HTERT RPE-1 (cell line): Measurements from ENCODE around the gene FAM131B.

Source experiments
- in situ Hi-C: fragments of 300-500 bp; cut with MboI; formaldehyde crosslinking; loops from 4 replicates; pipeline ENCODE4 v1.14.3; 2020; ENCODE audit warnings: low sequenced_read_pairs

FAM131B gene

DNA sequence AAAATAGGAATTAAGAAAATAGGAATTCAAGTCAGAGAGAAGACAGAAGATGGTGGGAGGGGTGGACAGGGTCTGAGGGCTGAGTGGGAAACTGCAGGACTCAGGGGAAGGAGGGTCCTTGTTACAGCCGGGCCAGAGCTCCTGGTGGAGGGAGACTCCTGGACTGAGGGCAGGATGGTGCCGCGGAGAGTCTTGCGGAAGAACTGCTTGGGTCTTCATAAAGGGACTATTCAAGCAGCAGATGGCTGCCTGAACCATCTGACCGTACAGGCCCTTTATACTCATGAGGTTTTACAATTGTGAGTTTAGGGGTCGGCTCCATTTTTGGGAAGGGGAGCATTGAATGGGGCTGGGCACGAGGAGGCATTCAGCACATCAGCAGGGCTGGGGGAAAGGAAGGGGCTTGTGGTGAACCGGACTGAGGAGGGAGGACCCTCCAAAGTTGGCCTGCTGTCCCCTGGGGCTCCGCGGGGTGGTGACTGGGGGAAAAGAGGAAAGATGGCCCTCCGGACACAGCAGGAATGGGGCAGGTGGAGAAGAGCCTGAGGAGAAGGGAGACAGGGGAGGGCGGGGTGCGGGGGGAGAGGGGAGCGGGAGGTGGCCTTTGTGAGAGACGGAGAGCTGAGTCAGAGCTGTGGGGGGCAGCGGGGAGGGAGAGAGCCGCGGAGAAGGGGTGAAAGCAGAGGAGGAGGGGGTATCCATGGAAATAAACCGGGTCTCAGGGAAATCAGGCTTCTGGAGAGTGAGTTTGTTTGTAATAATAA is 1.5 kb downstream of the FAM131B start:
- in situ Hi-C loops: no loop called here

DNA sequence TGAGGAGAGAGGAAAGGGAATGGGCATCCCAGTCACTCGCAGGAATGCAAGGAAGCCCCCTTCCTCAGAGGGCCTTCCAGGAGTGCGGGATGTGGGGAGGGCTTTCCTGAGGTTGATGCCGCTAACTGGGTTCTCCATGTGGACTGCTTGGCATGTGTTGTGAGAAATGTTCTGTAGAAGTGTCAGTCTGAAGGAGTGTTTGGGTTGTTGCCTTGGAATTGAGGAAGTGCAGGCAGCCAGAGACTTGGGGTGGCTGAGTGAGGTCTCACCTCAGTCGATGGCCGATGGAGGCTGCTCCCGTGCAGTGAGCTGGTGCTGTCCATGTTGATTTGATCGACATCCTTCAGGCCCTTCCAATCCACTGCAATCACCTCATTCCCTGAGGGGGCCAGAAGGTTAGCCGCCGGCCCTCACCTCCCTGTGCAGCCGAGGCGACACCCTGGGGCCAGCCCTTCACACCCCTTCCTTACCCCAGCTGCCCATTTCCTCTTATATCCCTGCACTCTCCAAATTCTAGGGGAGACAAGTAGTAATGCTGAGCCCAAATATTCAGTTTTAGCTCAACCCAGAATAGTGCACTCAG is 2.7 kb downstream of the FAM131B start:
- in situ Hi-C loops: no loop called here

DNA sequence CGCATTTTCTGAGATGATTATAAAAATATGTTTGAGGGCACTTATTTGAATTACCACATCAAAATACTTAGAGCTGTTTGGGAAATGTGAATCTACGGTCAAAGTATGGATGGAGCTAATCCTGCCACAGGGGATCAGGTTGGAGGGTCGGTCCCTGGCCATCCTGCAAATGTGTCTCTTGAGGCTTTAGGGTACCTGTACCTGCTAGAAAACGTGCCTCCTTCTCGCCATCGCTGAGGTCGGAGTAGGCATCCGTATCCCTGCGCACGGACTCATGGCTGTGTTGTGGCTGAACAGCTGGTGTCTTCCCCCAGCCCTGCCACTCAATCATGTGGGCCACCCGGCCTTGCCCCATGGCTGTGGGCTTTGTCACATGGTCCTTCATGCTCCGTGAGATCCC is 3.9 kb downstream of the FAM131B start:
- in situ Hi-C loops: no loop called here

DNA sequence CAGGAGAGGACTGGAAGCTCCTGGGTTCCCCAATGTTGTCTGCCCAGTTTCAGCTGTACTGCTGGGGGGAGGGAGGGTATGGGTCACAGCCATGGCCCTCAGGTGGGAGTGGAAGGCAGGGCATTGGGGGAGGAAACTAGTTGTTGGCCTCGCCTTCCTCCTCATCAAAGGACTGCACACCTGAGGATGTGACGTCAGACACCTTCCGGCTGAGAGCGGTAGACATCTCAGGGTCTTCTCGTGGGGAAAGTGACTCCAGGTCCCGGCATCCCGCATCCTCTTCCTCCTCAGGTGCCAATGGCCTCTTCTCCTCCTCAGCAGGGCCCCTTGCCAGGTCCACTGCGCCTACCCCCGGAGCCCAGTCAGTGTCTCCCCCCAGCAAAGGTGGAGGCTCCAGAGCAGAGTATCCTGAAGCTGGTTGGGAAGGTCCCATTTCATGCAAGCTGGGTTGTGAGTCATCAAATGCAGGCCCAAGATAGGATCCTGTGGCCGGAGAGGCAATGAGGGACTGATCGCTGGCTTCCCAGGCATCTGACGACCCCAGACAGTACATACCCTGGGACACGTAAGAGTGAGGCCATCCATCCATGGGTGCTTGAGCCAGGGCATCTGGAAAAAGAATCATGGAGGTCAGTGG is 6.0 kb downstream of the FAM131B start:
- in situ Hi-C loops: no loop called here

DNA sequence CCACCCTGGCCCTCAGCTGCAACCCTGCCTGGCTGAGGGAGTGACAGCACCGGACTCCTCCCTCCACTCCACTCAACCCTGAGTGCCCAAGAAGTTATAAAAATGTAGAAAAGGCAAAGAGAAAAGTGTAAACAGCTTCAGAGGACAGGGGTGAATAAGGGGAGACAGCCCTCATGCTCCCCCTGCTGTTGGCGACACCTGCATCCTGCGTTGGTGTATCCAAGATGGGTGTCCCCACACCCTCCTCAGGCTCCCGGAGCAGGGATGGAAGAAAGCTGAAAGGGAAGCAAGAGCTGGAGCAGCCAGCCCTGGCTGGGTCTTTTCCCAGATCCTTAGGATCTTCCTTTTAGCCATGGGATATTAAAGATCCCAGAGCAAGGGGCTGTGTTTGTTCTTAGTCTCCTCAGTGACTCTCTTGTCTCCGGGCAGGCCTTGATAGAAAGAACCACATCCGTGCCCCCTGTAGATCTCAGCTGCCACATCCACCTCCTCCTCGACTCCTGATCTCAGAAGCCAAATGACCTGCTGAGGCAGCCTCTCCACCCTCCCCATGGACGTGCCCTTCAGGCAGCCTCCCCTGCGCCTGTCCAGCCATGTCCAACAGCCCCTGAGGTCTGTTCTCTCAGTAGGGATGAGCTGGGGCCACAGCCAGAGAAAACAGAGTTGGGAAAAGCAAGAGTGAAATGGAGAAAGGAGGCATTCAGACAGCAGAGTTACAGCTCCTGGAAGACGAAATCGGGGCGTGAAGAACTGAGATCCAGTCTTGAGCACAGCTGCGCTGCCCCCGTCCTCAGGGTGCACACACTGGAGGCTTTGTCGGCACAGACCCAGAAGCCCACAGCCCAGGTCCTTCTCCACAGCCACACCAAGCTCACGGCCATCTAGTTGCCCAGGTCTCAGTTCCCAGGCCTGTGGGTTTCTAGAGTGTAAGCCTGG is 6.8 kb downstream of the FAM131B start:
- in situ Hi-C loops: no loop called here

DNA sequence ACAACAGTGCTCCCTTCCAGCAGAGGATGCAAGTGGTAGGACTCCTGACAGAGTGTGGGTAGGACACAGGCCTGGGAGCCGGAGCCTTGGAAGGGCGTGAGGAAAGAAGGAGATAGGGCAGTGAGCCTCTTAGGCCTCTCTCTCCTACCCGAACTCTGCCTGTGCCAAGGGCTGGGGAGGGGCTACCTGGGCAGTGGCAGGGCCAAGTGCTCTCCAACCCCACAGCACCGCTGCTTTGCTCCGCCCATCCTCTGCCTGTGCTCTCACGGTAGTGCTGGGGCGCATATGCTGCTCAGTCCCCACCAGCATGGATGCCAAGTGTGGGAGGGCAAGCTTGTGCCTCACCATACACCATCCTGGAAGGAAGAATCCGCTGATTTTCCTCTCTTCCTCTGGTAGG is 7.5 kb downstream of the FAM131B start:
- in situ Hi-C loops: no loop called here

DNA sequence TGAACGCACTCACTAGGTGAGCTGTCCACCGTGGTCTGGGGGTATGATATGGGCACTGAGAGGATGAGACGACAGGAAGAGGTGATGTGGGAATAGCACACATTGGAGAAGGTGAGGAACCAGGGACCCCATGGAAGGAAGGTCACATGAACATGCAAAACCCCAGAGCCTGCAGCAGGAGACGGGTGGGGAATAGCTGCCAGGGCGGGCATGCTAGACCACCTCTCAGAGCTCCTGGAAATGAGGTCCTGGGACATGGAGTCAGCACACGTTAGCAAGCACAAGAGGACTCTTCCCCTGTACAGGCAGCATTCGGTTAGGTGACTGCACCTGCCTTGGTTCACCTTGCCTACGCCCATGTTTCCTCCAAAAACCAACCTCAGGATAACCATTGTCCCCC is 8.1 kb downstream of the FAM131B start:
- in situ Hi-C loops: no loop called here

DNA sequence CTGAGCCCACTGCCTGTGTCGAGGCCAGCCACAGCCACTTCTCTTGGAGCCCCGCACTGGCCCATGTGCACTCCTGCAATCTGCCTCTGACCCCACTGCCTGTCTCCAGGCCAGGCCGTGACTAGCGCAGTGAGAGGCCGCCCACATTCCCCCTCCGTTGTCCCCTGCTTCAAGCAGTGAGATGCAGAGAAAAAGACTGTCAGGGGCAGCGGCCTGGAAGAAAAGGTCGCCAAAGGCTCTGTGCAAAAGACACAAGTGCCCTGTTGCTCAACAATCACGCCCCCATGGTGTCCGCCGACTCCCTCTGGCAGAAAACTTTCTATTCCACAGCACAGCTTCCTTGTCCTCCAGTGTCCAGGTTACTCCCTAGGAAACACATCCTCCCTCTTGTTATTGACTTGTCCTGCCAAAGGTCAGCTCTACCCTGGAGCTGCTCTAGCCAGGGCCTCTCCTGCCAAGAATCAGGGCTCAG is 9.9 kb downstream of the FAM131B start:
- in situ Hi-C loops: no loop called here

DNA sequence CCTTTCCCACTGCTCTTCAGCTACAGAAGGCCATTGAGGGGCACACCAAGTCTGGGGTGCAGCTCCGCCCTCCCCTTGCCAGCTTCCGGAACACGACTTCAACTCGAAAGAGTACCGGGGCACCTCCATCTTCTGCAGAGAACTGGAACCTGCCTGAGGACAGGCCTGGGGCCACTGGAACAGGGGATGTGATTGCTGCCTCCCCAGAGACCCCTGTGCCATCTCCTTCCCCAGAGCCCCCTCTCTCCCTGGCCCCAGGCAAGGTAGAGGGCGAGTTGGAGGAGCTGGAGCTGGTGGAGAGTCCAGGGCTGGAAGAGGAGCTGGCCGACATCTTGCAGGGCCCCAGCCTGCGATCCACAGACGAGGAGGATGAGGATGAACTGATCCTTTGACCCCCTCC is 10.9 kb downstream of the FAM131B start:
- in situ Hi-C loops: no loop called here

DNA sequence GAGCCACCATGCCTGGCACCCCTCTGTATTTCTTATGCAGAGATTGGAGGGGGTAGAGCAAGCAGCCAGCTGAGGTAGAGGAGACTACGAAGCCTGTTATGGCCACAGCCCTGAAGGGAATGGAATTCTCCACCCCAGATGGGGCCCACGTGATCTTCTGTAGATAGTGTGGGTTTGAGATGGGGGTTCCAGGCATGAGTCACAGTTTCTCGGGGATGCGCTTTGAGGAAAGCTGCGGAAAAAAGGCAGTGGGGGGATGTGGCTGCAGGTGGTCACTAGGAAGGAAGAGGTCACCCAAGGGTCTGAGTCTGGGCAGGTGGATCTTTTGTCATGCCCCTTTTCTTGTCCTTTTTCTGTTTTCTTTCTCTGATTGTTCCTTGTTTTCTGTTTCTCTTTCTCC is 11.5 kb downstream of the FAM131B start:
- in situ Hi-C loops: no loop called here

DNA sequence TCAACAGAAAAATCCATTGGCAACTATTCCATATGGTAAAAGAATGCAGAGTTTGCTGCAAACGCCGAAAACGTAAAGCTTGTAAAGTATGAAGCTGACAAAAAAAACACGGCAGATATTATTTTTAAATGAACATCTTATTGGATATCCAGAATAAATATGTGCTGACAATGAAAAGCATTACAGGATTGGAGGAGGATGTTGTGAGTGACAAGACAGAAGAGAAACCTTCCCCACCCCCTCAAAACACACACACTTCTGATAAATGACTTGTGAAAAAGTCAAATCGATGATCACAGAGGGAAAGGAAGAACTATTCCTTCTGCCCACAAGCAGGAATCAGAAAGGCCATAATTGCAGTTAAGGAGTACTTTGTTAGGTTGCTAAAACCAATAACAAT is 14.6 kb downstream of the FAM131B start:
- in situ Hi-C loops: no loop called here

DNA sequence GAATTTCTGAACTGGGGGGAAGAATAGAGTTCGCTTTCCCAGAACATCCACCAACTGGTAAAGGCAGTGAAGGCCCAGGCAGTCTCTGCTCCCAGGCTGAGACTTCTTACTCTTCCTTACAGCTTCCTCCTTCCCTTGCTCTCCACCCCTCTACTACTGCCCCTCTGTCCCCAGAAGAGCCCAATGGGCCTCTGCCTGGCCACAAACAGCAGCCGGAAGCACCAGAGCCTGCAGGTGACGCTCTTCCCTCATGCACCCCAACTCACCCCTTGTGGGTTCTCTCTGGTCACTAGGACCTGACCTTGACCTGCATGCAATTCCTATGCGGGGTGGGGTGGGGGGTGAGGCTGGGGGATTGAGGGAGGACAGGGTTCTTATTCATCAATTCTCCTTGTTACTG is 16.5 kb downstream of the FAM131B start:
- in situ Hi-C loops: no loop called here

DNA sequence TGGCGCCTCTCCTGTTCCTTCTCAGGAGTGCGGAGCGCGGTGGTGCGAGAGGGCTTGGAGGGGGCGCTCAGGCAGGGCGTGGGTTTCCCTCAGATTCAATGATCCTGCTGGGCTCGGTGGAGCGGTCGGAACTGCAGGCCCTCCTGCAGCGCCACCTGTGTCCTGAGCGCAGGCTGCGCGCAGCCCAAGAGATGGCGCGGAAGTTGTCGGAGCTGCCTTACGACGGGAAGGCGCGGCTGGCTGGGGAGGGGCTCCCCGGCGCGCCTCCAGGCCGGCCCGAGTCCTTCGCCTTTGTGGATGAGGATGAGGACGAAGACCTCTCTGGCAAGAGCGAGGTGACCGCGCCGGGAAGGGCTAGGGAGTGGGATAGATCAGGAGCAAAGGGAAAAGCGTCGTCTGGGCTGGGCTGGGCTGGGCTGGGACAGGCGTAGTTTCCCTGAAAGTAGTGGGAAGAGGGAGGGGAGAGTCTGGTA is 17.0 kb downstream of the FAM131B start:
- in situ Hi-C loops: no loop called here

DNA sequence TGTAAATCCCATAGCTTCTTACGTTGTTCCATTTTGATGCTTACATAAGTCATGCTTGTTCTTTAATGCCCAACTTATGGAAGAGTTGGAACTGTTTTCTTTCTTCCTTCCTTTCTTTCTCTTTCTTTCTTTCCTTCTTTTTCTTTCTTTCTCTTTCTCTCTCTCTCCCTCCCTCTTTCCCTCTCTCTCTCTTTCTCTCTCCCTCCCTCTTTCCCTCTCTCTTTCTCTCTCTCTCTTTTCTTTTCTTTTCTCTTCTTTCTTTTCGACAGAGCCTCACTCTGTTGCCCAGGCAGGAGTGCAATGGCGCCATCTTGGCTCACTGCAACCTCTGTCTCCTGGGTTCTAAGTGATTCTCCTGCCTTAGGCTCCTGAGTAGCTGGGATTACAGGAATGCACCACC is 18.9 kb downstream of the FAM131B start:
- in situ Hi-C loops: no loop called here

DNA sequence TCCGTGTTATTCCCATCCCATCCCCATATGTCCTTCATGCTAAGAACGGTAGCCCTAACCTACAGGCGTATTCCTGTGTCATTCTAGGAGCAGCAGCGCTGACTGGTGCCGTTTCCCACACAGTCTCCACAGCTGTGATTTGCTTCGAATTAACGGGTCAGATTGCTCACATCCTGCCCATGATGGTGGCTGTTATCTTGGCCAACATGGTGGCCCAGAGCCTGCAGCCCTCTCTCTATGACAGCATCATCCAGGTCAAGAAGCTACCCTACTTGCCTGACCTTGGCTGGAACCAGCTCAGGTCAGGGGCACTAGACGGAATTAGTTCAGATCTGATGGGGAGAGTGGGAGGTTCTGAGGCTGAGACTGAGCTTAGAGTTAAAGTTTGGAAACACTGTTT is 20.7 kb downstream of the FAM131B start:
- in situ Hi-C loops: no loop called here

DNA sequence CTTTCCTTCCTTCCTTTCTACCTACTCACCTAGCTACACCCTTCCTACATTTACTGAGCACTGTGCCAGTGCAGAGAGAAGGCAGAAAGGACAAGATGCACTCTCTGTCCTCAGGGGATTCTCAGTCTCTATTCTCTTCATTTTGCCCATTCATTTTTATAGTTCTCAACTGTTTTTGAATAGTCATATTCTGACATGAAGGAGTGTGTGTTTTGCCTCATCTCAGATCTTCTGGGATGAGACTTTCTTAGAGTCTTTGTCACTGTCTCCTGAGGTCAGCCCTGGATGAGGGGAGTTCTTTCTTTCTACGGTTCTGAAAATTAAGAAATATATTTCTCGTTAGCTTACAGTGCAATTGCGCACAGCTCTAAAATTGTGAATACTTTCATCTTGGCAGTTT is 25.3 kb downstream of the FAM131B start:
- in situ Hi-C loops: no loop called here

DNA sequence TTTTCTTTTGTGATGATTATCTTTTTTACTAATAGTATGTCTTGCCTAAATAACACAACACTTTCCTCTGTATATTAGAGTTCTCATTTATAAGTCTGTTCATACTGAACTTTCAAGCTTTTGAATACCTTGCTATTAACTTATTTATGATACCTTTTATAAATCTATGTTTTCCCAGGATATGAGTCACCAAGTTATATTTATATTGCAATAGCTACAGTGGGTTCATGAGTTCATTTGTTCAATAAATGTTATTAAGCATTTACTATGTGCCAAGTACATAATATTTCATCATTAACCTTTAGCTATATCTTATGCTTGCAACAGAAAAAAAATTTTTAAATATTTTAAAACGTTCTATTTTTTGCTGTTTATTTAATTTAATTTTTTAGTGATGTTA is 28.3 kb downstream of the FAM131B start:
- in situ Hi-C loops: no loop called here

DNA sequence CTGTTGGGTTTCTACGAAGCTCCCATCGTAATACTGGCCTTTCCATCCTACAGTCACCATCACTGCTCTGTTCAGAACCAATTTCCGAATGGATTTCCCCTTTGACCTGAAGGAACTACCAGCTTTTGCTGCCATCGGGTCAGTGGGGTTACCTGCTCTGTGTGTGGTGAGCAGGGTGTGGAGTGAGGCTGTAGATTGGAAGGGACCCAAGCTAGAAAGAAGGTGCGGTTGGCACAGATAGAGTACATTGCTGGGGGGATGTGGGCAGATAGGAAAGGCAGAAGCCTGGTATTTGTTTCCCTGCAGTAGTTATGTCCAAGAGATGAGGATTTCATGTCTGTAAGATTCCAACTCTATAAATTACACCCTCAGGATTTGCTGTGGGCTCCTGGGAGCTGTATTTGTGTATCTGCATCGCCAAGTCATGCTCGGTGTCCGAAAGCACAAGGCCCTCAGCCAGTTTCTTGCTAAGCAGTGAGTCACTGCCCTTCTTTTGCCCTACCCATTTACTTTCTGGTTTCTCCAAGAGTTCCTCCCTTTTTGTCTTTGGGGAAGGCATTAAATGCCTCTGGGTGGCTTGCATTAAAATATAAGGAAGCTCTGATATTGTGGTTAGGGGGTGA is 31.2 kb downstream of the FAM131B start:
- in situ Hi-C loops: no loop called here

DNA sequence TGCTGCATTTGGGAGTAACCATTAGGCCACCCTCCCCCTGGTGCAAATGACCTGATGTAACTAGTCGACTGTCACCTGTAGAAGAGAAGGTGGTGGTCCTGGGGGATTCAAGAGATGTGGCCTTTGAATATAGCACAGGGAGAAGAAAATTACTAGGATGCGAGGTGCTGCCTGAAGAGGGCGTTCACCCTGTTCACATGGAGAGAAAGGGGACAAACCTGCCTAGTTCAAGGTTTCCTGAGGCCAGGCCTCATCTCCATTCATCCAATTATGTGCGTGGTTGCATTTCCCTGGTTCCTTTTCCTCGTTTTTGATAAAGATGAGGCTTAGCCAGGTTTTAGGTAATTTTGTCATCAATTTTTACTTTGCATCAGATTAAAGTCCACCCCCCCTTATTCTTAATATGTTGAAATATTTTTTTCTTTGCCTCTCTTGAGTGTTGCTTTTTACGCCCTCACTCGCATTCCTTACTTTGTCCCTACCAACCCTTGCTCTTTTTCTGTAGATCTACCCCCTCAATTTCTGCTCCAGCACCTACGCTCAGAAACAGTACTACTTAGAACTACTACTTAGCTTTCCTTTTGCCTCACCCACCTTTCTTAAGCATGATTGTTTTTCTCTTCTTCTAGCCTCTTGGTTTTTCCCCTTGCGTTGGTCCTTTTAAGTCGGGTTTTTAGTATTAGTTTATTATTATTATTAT is 32.9 kb downstream of the FAM131B start:
- in situ Hi-C loops: no loop called here

DNA sequence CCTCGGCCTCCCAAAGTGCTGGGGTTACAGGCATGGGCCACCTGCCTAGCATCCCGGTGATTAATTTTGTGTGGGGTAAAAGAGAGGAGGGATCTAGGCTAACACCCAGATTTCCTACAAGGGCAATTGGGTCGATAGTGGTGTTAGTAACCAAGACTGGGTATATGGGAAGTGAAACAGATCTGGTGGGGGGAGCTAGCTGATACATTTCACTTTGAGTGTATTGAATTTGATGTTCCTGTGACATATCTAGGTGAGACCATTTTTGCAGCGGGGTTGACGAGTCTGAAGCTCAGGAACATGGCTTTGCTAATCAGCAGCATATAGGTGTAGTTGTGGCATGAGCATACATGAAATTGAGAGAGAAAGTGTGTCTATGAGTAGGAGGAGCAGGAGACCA is 34.6 kb downstream of the FAM131B start:
- in situ Hi-C loops: no loop called here
